OCI-LY3 (cell line): Measurements from ENCODE around the gene CHD1L.

Experiments
- H2AFZ ChIP-seq: fragments of 200-600, 300-600 bp; shearing (Covaris generic); 2 replicates; pipeline ENCODE4 v1.6.0; 2014; ENCODE audit warnings: antibody characterized with exemption, low read depth, low read length
- H3K27ac ChIP-seq: fragments of 200-600, 300-600 bp; sonication (generic); 2 replicates; pipeline ENCODE4 v1.5.1; 2014; ENCODE audit warnings: mild to moderate bottlenecking, low read length, moderate library complexity, mixed read lengths
- H3K27me3 ChIP-seq: fragments of 200-600, 300-600 bp; sonication (generic); 2 replicates; pipeline ENCODE4 v1.6.1; 2014; ENCODE audit warnings: low read depth, low read length, mixed read lengths
- H3K36me3 ChIP-seq: fragments of 200-600, 300-600 bp; sonication (generic); replicated peaks from 2 replicates; pipeline ENCODE3; 2014; ENCODE audit warnings: low read depth, low read length, mixed read lengths
- H3K4me1 ChIP-seq: fragments of 300-600, 200-600 bp; sonication (generic); 2 replicates; pipeline ENCODE4 v1.6.1; 2014; ENCODE audit warnings: low read length, mixed read lengths
- H3K4me2 ChIP-seq: fragments of 200-600, 300-600 bp; sonication (generic); 2 replicates; pipeline ENCODE4 v1.6.1; 2014; ENCODE audit warnings: low read length, mixed read lengths
- H3K4me3 ChIP-seq: fragments of 300-600, 200-600 bp; sonication (generic); 2 replicates; pipeline ENCODE4 v1.5.1; 2014; ENCODE audit warnings: antibody characterized with exemption, mild to moderate bottlenecking, low read length, moderate library complexity
- H3K79me2 ChIP-seq: fragments of 300-600, 200-600 bp; shearing (Covaris generic); 2 replicates; pipeline ENCODE4 v1.6.1; 2014; ENCODE audit warnings: mild to moderate bottlenecking, low read length, mixed read lengths
- H3K9ac ChIP-seq: fragments of 300-600, 200-600 bp; shearing (Covaris generic); 2 replicates; pipeline ENCODE4 v1.6.0; 2014; ENCODE audit warnings: mild to moderate bottlenecking, low read length, moderate library complexity
- H3K9me3 ChIP-seq: fragments of 200-600, 300-600 bp; shearing (Covaris generic); 2 replicates; pipeline ENCODE4 v1.6.1; 2014; ENCODE audit warnings: low read length, mixed read lengths; ENCODE audit not compliant: insufficient read depth
- H4K20me1 ChIP-seq: fragments of 200-600, 300-600 bp; sonication (generic); 2 replicates; pipeline ENCODE4 v1.6.1; 2016; ENCODE audit warnings: low read length, mixed read lengths; ENCODE audit not compliant: insufficient read depth
- CTCF ChIP-seq: fragments of 200-600, 300-600 bp; sonication (generic); IDR thresholded peaks from 2 replicates; pipeline ENCODE4 v1.5.1; 2014; ENCODE audit warnings: antibody characterized with exemption, low read length, low read depth
- EZH2phosphoT487 ChIP-seq: fragments of 200-600 bp; shearing (Covaris generic); IDR thresholded peaks from 2 replicates; pipeline ENCODE4 v1.6.1; 2018; ENCODE audit warnings: antibody characterized with exemption, mixed run types, low read depth

The CHD1L gene

GRCh38 chr1:147209825-147210821 lies 32.4 kb upstream of the CHD1L start:
- Histone ChIP-seq H3K9ac (no peak overlapping the region), H3K4me3 (no peak overlapping the region), H4K20me1 (no peaks in the 10 kb centered on the region), H2AFZ (no peak overlapping the region), H3K79me2 (no peaks in the 10 kb centered on the region), H3K27ac (no peak overlapping the region), H3K9me3 (no peaks in the 10 kb centered on the region), H3K27me3 (peaks cover 19% of the 10 kb centered on the region), H3K4me1 (no peaks in the 10 kb centered on the region), H3K4me2 (no peak overlapping the region), H3K36me3 (no peaks in the 10 kb centered on the region)
- TF ChIP-seq EZH2phosphoT487 (no peak), CTCF (no peak)

GRCh38 chr1:147210987-147211386 lies 31.5 kb upstream of the CHD1L start:
- Histone ChIP-seq H3K4me2 (no peak overlapping the region), H3K36me3 (no peaks in the 10 kb centered on the region), H3K4me3 (no peak overlapping the region), H3K9ac (no peak overlapping the region), H2AFZ (no peak overlapping the region), H3K79me2 (no peaks in the 10 kb centered on the region), H3K27me3 (peaks cover 21% of the 10 kb centered on the region), H4K20me1 (no peaks in the 10 kb centered on the region), H3K9me3 (no peaks in the 10 kb centered on the region), H3K27ac (no peak overlapping the region), H3K4me1 (no peaks in the 10 kb centered on the region)
- no peak for TF ChIP-seq EZH2phosphoT487
- TF ChIP-seq CTCF: no peak

GRCh38 chr1:147211577-147211976 lies 30.9 kb upstream of the CHD1L start:
- Histone ChIP-seq H3K9me3 (no peaks in the 10 kb centered on the region), H4K20me1 (no peaks in the 10 kb centered on the region), H3K27ac (no peak overlapping the region), H3K4me3 (no peak overlapping the region), H3K4me2 (no peak overlapping the region), H3K79me2 (no peaks in the 10 kb centered on the region), H3K36me3 (no peaks in the 10 kb centered on the region), H2AFZ (no peak overlapping the region), H3K27me3 (peaks cover 25% of the 10 kb centered on the region), H3K4me1 (no peaks in the 10 kb centered on the region), H3K9ac (no peak overlapping the region)
- no peak for TF ChIP-seq CTCF

GRCh38 chr1:147213271-147213670 lies 29.2 kb upstream of the CHD1L start:
- H3K9ac ChIP-seq: no peak overlapping the region
- no peaks in the 10 kb centered on the region for H4K20me1 ChIP-seq
- TF ChIP-seq EZH2phosphoT487: no peak
- no peak for TF ChIP-seq CTCF
- peaks cover 27% of the 10 kb centered on the region for H3K27me3 ChIP-seq
- no peaks in the 10 kb centered on the region for H3K9me3 ChIP-seq
- H3K4me2 ChIP-seq: no peak overlapping the region
- no peaks in the 10 kb centered on the region for H3K4me1 ChIP-seq
- H3K79me2 ChIP-seq: no peaks in the 10 kb centered on the region
- no peaks in the 10 kb centered on the region for H3K36me3 ChIP-seq
- no peak overlapping the region for H3K4me3 ChIP-seq
- H3K27ac ChIP-seq: no peak overlapping the region
- no peak overlapping the region for H2AFZ ChIP-seq
